GM12878 (cell line): ENCODE measurements around the gene ADGRE1. TPM values are rescaled to one million over a fixed set of nuclear protein-coding genes. Genes with fewer than 3 reads are reported as not detected.

ENCODE experiments used
- ATAC-seq: fragments of 200-7000 bp; cut with Tn5 transposase; 3 replicates; pipeline ENCODE4 v1.9.1; 2020; ENCODE audit warnings: mild to moderate bottlenecking, moderate library complexity
- BruUV-seq: library from RNA; stranded (reverse); fragments of 400-500 nt; replicated peaks from 2 replicates; lab custom pipeline; 2021; lab: Mats Ljungman, UMichigan
- CTCF ChIA-PET: fragments of 300-600 bp; sonication (Branson Sonifier 250); formaldehyde crosslinking; extraction: SDS; loops from one replicate; lab custom pipeline; 2021; ENCODE audit warnings: inconsistent platforms; lab: Yijun Ruan, JAX
- POLR2A ChIA-PET: fragments of 350-600 bp; formaldehyde crosslinking; extraction: SDS; loops from one replicate; lab custom pipeline; 2021; ENCODE audit warnings: inconsistent platforms; lab: Charles Lee
- RAD21 ChIA-PET: fragments of 300-600 bp; sonication (Branson Sonifier 250); formaldehyde crosslinking; loops from one replicate; lab custom pipeline; 2023; ENCODE audit warnings: antibody characterized with exemption; ENCODE audit not compliant: unreplicated experiment; lab: Charles Lee
- SMC1A ChIA-PET: fragments of 300-600 bp; sonication (Branson Sonifier 250); formaldehyde crosslinking; loops from one replicate; lab custom pipeline; 2023; ENCODE audit not compliant: unreplicated experiment, uncharacterized antibody; lab: Charles Lee
- DNase-seq: peaks from one replicate; pipeline ENCODE4 v3.0.0-alpha.2; 2011; ENCODE audit warnings: low read depth, low spot score
- FAIRE-seq: peaks from 3 replicates; lab custom pipeline; 2011; peaks lifted over from hg19 to GRCh38; lab: Jason Lieb, UNC
- H2AFZ ChIP-seq: 2 replicates; pipeline ENCODE4 v1.6.0; 2011; ENCODE audit warnings: low read depth, low read length, control low read depth; ENCODE audit not compliant: control insufficient read depth
- H3K27ac ChIP-seq: 2 replicates; pipeline ENCODE4 v1.5.1; 2011; ENCODE audit warnings: control low read depth; ENCODE audit not compliant: control insufficient read depth, insufficient read depth
- H3K27me3 ChIP-seq, 2 experiments: replicated peaks in 1 of 2; 2 replicates each; pipeline versions ENCODE4 v1.6.0 to v1.6.1; 2011; ENCODE audit warnings: low read length in 1 of 2; ENCODE audit not compliant: control insufficient read depth in 2 of 2, insufficient read depth in 2 of 2
- H3K36me3 ChIP-seq, 2 experiments: 2 replicates each; pipeline ENCODE4 v1.5.1; 2011; ENCODE audit warnings: low read length in 1 of 2; ENCODE audit not compliant: control insufficient read depth in 2 of 2, insufficient read depth in 2 of 2
- H3K4me1 ChIP-seq: 2 replicates; pipeline ENCODE4 v1.6.1; 2011; ENCODE audit warnings: mild to moderate bottlenecking, low read length, moderate library complexity, mixed read lengths; ENCODE audit not compliant: control insufficient read depth, insufficient read depth
- H3K4me2 ChIP-seq: 2 replicates; pipeline ENCODE4 v1.6.0; 2011; ENCODE audit warnings: control low read depth; ENCODE audit not compliant: control insufficient read depth, insufficient read depth
- H3K4me3 ChIP-seq: fragments of 200-600 bp; sonication (generic); 2 replicates; pipeline ENCODE4 v1.5.1; 2016
- H3K79me2 ChIP-seq: 2 replicates; pipeline ENCODE4 v1.6.0; 2011; ENCODE audit warnings: low read length; ENCODE audit not compliant: control insufficient read depth, insufficient read depth
- H3K9ac ChIP-seq: 2 replicates; pipeline ENCODE4 v1.8.0; 2011; ENCODE audit warnings: low read length, control low read depth, mixed read lengths; ENCODE audit not compliant: control insufficient read depth, insufficient read depth
- H3K9me3 ChIP-seq: replicated peaks from 3 replicates; pipeline ENCODE4 v1.5.1; 2011; ENCODE audit warnings: mild to moderate bottlenecking, low read length; ENCODE audit not compliant: control insufficient read depth, insufficient read depth
- H4K20me1 ChIP-seq: 2 replicates; pipeline ENCODE4 v1.6.0; 2011; ENCODE audit not compliant: control insufficient read depth, insufficient read depth
- BHLHE40 ChIP-seq, 2 experiments: fragments of 450-650 bp in 1 of 2; IDR thresholded peaks; 2 replicates each; pipeline ENCODE4 v1.6.1; 2011 to 2017; ENCODE audit warnings: low read depth in 2 of 2, borderline replicate concordance in 1 of 2, improper control_type of control experiment in 1 of 2, low read length in 1 of 2, mild to moderate bottlenecking in 1 of 2
- CHD1 ChIP-seq: IDR thresholded peaks from 2 replicates; pipeline ENCODE4 v1.6.1; 2012; ENCODE audit warnings: low read depth, low read length, improper control_type of control experiment
- CHD2 ChIP-seq: IDR thresholded peaks from 2 replicates; pipeline ENCODE4 v1.6.1; 2011; ENCODE audit warnings: low read depth, low read length, improper control_type of control experiment, borderline replicate concordance
- ELK1 ChIP-seq: IDR thresholded peaks from 2 replicates; pipeline ENCODE4 v1.6.1; 2012; ENCODE audit warnings: low read depth, low read length, improper control_type of control experiment
- ESRRA ChIP-seq: IDR thresholded peaks from 2 replicates; pipeline ENCODE4 v1.6.1; 2012; ENCODE audit warnings: mild to moderate bottlenecking, low read length, improper control_type of control experiment
- FOXK2 ChIP-seq: fragments of 450-650 bp; IDR thresholded peaks from 2 replicates; pipeline ENCODE4 v1.6.1; 2017; ENCODE audit warnings: mild to moderate bottlenecking, moderate library complexity
- FOXM1 ChIP-seq: IDR thresholded peaks from 2 replicates; pipeline ENCODE4 v1.6.1; 2012; ENCODE audit warnings: low read depth, mild to moderate bottlenecking, inconsistent platforms, low read length, moderate library complexity
- KDM1A ChIP-seq: fragments of 200-600 bp; sonication (generic); IDR thresholded peaks from 2 replicates; pipeline ENCODE4 v1.6.1; 2016; ENCODE audit warnings: borderline replicate concordance
- MYB ChIP-seq: fragments of 150-350 bp; IDR thresholded peaks from 2 replicates; pipeline ENCODE4 v1.6.1; 2014; ENCODE audit warnings: mild to moderate bottlenecking, low read depth, low read length, borderline replicate concordance
- PAX8 ChIP-seq: fragments of 450-650 bp; IDR thresholded peaks from 2 replicates; pipeline ENCODE4 v1.6.1; 2017; ENCODE audit warnings: mild to moderate bottlenecking, moderate library complexity
- RB1 ChIP-seq: fragments of 450-650 bp; formaldehyde crosslinking; IDR thresholded peaks from 2 replicates; pipeline ENCODE4 v1.6.1; 2017; ENCODE audit warnings: mild to moderate bottlenecking, borderline replicate concordance
- SIN3A ChIP-seq: IDR thresholded peaks from 2 replicates; pipeline ENCODE4 v1.6.1; 2012; ENCODE audit warnings: low read depth, low read length, improper control_type of control experiment
- SMAD5 ChIP-seq: IDR thresholded peaks from 2 replicates; pipeline ENCODE4 v1.6.1; 2016; ENCODE audit warnings: antibody characterized with exemption, low read depth
- SREBF2 ChIP-seq: IDR thresholded peaks from 2 replicates; pipeline ENCODE4 v1.6.1; 2012; ENCODE audit warnings: mild to moderate bottlenecking, low read length
- USF2 ChIP-seq: IDR thresholded peaks from 2 replicates; pipeline ENCODE4 v1.6.1; 2011; ENCODE audit warnings: low read depth, low read length, improper control_type of control experiment, borderline replicate concordance
- WGBS: methylation state at CpG from one replicate; pipeline ENCODE4 v1.1.6; 2016; ENCODE audit warnings: low lambda C conversion rate; ENCODE audit not compliant: insufficient replicate concordance, insufficient coverage; ENCODE audit errors: missing lambda C conversion rate; 5-methylcytosine and 5-hydroxymethylcytosine counted together
- in situ Hi-C: fragments of 300-500 bp; cut with MboI; formaldehyde crosslinking; loops from 9 replicates; pipeline ENCODE4 v1.14.3; 2018; ENCODE audit warnings: mixed read lengths
- intact Hi-C: fragments of 100-400 bp; cut with micrococcal nuclease; formaldehyde crosslinking; loops from one replicate; pipeline ENCODE4 v1.14.2; 2022; ENCODE audit not compliant: unreplicated experiment
- polyA plus RNA-seq, 11 experiments: library from polyadenylated mRNA; depleted of rRNA in 4 of 11; unstranded in 6 of 11; stranded (reverse) in 5 of 11; fragments of >200 nt; fragmentation: Nextera tagmentation in 4 of 11; fragmentation: Illumina TruSeq in 1 of 11; extraction: Ambion mirVana in 4 of 11; extraction: Trizol in 1 of 11; gene quantifications; 1 replicate in 1 of 11; 2 replicates in 10 of 11; pipeline versions ENCODE4 v1.2.1 to v1.2.3, GENCODE V29; 2011 to 2016; ENCODE audit warnings: inconsistent platforms in 2 of 11, missing spikeins in 2 of 11, low read depth in 1 of 11
- total RNA-seq, 4 experiments: library from RNA; depleted of rRNA in 3 of 4; stranded (reverse); fragments of >200 nt in 3 of 4; fragmentation: Illumina TruSeq in 1 of 4; extraction: Trizol in 1 of 4; gene quantifications; 2 replicates each; pipeline versions ENCODE4 v1.2.1 to v1.2.3, GENCODE V29; 2013 to 2021
- TF ChIP-seq, protein P1 (sequence below): fragments of 450-650 bp; formaldehyde crosslinking; IDR thresholded peaks from 2 replicates; pipeline ENCODE4 v1.5.0; 2022; ENCODE audit warnings: mild to moderate bottlenecking, missing genetic modification characterization

ADGRE1 gene
- total and polyA plus RNA-seq, 10 of the 15 experiments (the other 5 are each of a cell fraction or from before 2014, with no cell fraction given) = 7.9 to 35.7 (median 9.9) TPM

GRCh38 chr19:6862673-6863078 lies 24.7 kb upstream of the ADGRE1 start (continued):
- TF ChIP-seq, protein P1, sequence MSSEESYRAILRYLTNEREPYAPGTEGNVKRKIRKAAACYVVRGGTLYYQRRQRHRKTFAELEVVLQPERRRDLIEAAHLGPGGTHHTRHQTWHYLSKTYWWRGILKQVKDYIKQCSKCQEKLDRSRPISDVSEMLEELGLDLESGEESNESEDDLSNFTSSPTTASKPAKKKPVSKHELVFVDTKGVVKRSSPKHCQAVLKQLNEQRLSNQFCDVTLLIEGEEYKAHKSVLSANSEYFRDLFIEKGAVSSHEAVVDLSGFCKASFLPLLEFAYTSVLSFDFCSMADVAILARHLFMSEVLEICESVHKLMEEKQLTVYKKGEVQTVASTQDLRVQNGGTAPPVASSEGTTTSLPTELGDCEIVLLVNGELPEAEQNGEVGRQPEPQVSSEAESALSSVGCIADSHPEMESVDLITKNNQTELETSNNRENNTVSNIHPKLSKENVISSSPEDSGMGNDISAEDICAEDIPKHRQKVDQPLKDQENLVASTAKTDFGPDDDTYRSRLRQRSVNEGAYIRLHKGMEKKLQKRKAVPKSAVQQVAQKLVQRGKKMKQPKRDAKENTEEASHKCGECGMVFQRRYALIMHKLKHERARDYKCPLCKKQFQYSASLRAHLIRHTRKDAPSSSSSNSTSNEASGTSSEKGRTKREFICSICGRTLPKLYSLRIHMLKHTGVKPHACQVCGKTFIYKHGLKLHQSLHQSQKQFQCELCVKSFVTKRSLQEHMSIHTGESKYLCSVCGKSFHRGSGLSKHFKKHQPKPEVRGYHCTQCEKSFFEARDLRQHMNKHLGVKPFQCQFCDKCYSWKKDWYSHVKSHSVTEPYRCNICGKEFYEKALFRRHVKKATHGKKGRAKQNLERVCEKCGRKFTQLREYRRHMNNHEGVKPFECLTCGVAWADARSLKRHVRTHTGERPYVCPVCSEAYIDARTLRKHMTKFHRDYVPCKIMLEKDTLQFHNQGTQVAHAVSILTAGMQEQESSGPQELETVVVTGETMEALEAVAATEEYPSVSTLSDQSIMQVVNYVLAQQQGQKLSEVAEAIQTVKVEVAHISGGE = no peak
- TF ChIP-seq FOXM1 (no peak), PAX8 (no peak)

DNA sequence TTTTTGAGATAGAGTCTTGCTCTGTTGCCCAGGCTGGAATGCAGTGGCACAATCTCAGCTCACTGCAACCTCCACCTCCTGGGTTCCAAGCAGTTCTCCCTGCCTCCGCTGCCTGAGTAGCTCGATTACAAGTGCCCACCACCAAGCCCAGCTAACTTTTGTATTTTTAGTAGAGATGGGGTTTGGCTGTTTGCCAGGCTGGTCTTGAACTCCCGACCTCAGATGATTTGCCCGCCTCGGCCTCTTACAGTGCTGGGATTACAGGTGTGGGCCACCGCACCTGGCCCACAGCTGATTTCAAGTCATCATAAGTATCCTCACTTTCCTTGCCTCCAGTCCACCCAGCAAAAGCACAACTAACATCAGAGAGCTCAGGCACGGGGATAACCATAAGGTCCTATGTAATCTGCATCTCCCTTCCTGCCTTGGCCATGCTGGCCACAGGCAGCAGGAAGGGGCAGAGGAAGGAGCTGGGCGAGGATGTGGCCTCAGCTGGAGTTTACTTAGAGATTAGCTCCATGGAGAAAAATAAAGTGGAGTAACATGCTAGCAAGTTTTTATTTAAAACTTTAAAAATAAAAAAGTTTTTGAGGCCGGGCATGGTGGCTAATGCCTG lies 22.9 kb upstream of the ADGRE1 start:
- RAD21 ChIA-PET = interaction anchor here (0.9 to 4.9 kb wide), 23 partner anchors 11 to 738 kb away, joined by 3 to 76 read pairs (median 8); partner anchors contain the start of genes ALKBH7, GPR108, TRIP10 and VAV1
- SMC1A ChIA-PET = interaction anchor here (0.6 to 4.3 kb wide), 22 partner anchors 7 to 738 kb away, joined by 3 to 55 read pairs (median 4); partner anchors contain the start of genes GPR108, TRIP10 and VAV1
- in situ Hi-C loops (loop anchor here (5.0 kb wide), 3 partner anchors 127 to 347 kb away; partner anchors contain the start of genes GPR108 and TRIP10), intact Hi-C loops (loop anchor here (5.0 kb wide), 2 partner anchors 112 to 272 kb away; partner anchors contain the start of gene CD70)
- Histone ChIP-seq H4K20me1 (no peaks in the 10 kb centered on the region), H3K4me3 (no peak overlapping the region), H3K4me2 (no peak overlapping the region), H3K79me2 (no peaks in the 10 kb centered on the region), H3K9ac (no peak overlapping the region), H3K36me3 (no peaks in the 10 kb centered on the region), H3K9me3 (no peaks in the 10 kb centered on the region), H3K27me3 (no peaks in the 10 kb centered on the region), H3K4me1 (peaks cover 11% of the 10 kb centered on the region), H2AFZ (no peak overlapping the region), H3K27ac (no peak overlapping the region)
- 43% methylated on average over 9 of the region's 9 CpGs for WGBS
- ATAC-seq (no peak), FAIRE-seq (no peak), DNase-seq (no peak)
- POLR2A ChIA-PET = interaction anchor here (0.6 to 2.8 kb wide), 6 partner anchors 92 to 347 kb away, joined by 3 to 25 read pairs (median 4); partner anchors contain the start of genes GPR108 and VAV1
- no TSS peak for BruUV-seq
- CTCF ChIA-PET = interaction anchor here (0.6 to 7.3 kb wide), 35 partner anchors 11 to 738 kb away, joined by 3 to 104 read pairs (median 5); partner anchors contain the start of genes GPR108, KHSRP, SH2D3A and TNFSF14
- no peak for TF ChIP-seq SIN3A
- TF ChIP-seq RB1 = no peak
- TF ChIP-seq BHLHE40 (IDR thresholded peaks at IDR 0.05; ENCODE audit: borderline replicate concordance in 1 of 2, low read depth in 2 of 2, low read length in 1 of 2) = no peak
- no peak for TF ChIP-seq CHD1
- TF ChIP-seq SREBF2 = no peak
- no peak for TF ChIP-seq USF2
- no peak for TF ChIP-seq MYB
- TF ChIP-seq KDM1A = no peak
- no peak for TF ChIP-seq SMAD5
- no peak for TF ChIP-seq FOXK2
- TF ChIP-seq ELK1 = no peak
- TF ChIP-seq CHD2 = no peak
- no peak for TF ChIP-seq ESRRA
